Activated CD4-positive, CD25-positive, alpha-beta regulatory T cell treated with anti-CD3 and anti-CD28 coated beads, Interleukin-2, amount 50 U/mL, for 16 hours (primary cell): Measurements from ENCODE around the gene BTG4.

Source experiments
- DNase-seq: peaks from one replicate; pipeline ENCODE4 v3.0.0-alpha.2; 2020; ENCODE audit warnings: low read depth, low spot score

Gene BTG4

DNA sequence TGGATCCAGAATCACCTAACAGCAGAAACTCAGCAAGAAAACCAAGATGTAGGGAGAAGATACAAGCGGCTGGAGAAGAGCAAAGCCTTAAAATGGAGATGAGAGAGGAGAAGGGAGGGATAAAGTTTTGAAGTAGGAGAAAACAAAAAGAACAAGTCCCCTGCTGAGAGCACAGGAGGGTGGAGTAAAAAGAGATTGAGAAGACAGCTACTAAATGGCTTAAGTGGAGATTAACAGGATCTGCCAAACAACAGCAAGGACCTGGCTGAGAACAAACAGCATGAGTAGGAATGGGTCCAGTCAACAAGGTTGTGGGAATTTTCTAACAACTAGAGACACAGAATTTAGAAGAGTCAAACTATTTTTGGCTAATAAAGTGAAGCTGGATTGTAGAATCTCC lies 18.1 kb downstream of the BTG4 start:
- DNase-seq, result no peak

DNA sequence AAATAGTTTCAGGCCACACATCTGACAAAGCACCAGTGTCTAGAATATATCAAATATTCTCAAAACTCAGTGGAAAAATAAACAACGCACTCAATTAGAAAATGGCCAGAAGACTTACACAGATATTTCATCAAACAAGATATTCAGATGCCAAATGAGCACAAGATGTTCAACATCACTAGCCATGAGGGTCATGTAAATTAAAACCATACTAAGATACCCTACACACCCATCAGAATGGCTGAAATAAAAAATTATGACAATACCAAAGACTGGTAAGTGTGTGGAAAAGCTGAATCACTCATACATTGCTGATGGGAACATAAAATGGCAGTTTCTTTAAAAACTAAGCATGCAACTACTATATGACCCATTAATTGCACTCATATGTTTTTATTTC lies 21.7 kb downstream of the BTG4 start:
- no peak for DNase-seq

DNA sequence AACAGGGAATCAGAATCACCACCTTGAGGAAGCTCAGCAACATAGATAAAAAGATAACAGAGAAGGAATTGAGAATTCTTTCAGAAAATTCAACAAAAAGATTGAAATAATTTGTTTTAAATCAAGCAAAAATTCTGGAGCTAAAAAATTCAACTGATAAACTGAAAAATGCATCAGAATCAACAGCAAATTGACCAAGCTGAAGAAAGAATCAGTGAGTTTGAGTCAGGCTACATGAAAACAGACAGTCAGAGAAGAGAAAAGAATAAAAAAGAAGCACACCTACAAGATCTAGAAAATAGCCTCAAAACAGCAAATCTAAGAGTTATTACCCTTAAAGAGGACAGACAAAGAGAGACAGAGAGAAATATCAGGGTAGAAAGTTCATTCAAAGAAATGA lies 28.8 kb downstream of the BTG4 start:
- DNase-seq, result no peak

DNA sequence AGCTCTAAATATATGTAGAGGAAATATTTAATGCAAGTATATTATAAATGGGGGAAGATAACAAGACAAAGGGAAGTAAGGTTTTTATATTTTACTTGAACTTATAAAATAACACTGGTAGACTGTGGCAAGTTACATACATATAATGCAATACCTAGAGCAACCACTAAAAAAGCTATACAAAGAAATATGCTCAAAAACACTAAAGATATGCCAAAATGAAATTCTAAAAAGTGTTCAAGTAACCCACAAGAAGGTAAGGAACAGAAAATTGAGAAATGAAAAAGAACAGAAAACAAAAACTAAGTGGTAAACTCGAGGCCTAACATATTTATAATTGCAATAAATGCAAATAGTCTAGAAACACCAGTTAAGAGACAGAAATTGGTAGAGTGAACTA lies 32.5 kb downstream of the BTG4 start:
- DNase-seq, result no peak

DNA sequence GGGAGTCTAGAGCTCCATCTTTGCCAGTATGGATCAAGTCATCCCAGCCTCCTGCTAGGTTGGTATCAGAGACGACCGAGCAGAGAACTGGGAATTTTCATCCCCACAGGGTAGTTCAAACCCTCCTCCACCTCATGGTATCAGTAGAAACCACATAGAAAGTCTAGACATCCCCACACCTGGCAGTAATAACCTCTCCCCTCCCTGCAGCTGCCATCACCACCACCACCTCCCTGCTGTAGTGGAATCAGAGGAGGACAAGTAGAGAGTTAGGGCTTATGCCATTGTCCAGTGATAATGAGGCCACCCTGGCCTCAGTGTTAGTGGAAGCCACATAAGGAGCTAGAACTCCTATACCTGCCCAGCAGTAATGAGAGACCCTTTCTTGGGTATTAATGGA lies 34.3 kb downstream of the BTG4 start:
- DNase-seq, result no peak

DNA sequence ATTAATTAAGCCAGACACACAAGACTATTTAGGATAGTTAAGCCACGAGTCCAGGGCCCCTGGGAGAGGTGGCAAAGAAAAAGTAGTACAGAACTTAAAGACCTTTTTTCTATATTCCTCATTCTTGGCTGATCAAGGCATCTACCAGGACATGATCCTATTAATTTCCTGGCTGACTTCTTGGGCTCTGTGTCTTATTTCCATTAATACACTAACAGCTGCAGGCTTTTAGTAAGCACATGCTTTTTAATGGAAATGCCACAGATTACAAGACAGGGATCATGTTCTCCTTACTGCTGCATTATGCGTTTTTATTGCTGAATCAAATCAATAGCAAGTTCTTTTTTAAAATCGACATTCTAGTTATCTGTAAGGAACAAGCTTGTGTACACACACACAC lies 35.2 kb downstream of the BTG4 start:
- no peak for DNase-seq

DNA sequence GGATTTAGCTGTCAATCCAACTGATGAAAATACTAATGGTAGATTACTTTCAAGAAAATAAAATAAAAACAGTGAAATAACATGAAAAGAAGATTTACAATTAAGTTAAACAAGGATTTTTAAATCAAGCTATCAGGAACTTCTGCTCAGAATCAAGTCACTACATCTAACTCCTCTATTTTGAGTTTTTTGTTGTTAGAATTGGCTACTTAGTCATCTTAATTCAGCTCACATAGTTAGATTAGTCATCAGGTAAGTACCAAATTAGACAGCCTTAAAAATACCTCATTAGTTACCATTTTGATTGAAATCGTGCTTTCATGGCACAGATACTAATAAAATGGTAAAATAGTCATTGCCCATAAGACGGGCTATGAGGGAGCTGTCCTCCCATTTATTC lies 35.8 kb downstream of the BTG4 start:
- no peak for DNase-seq

DNA sequence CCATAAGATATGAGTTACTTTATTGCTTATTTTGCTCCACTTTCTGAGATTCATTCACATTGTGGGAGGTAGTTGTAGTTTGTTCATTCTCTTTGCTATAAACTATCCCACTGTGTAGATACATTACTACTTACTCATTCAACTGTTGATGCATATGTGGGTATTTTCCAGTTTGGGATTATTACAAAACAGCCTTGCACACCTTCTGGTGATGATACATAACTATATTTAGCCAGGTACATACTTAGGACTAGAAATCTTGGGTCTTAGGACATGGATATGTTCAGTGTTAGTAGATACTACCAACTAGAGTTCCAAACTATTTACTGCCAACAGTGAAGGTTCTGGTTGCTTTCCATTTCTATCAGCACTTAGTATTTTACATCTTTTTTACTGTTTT lies 37.8 kb downstream of the BTG4 start:
- DNase-seq, result no peak

DNA sequence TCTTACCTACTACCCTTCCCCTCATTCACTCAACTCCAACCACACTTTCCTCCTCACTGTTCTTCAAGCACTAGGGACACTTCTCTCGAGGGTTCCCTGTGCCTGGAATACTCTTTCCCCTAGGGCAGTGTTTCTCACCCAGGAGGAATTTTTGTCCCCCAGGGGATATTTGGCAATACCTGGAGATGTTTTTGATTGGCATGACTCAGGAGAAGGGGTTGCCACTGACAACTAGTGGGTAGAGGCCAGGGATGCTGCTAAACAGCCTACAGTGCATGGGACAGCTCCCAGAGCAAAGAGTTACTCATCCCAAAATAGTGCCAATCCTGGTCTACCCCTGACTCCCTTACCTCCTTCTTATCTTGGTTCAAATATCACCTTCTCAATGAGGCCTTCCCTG lies 40.0 kb downstream of the BTG4 start:
- no peak for DNase-seq

DNA sequence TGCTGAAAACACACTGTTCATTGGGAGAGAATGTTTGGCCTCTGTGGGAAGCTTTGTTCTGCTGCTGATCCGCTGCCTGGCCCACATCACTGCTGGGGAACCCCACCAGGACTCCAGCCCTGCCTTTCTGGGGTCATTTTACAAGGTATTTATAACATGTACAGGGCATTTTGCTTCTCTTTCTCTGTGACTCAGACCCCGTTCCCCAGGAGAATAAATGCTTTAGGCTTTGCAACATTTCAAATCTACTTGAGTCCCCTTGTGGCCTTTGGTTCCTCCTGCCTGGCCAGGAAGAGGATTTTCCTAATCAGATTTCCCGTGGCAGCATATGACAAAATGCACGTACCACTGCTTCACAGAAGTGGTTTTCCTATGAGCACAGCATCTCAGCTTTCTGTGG lies 43.0 kb downstream of the BTG4 start:
- DNase-seq, result no peak

DNA sequence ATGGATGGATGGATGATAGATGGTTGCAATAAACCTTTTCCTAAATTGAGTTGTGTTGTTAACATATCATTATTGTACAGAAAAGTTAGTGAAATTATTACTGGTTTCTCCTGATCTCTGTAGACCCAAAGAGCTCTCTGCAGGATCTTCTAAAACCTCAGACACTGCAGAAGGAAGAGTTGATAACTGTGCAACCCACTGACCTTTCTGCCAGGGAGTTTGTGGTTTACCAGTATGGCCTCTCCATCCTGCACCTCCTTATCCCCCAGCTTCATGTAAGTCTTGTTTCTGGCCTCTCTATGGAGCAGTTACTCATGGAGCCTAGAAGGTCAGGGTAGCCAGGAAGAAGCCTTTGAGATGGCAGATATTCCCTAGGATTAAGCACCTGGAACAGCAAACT lies 45.6 kb downstream of the BTG4 start:
- no peak for DNase-seq

DNA sequence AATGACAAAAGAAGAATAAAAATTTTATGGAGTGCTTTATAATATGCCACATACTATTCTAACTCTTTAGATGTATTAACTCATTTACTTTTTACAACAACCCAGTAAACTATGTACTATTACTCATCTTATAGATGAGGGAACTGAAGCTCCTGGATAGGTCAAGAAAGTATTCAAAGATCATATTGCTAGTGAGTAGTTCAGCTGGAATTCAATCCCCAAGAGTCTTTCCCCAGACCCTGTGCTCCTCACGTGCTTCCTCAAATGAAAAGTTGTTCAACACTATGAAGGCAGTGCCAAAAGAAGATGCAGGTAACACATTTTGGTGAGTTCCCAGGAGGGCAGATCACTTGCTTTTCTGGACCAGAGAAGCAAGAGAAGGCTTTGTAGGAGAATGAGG lies 46.8 kb downstream of the BTG4 start:
- no peak for DNase-seq

DNA sequence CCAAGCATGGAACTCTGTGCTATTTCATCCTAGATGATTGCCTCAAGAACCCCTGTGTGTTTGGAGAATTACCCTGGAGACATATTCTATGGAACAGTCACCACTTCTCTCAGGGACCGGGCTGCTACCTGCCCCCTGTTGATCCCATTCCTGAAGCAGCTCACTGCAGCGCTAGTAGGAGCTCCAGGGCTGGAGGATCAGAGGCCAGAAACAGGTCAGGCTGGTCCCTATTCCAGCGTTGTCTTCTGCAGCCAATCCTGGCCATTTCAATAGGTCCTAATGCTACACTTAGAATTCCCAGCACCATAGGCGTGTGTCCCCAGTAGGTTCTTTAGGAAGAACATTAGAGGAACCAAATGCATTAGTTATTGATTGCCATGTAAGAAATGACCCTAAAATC lies 48.9 kb downstream of the BTG4 start:
- no peak for DNase-seq

DNA sequence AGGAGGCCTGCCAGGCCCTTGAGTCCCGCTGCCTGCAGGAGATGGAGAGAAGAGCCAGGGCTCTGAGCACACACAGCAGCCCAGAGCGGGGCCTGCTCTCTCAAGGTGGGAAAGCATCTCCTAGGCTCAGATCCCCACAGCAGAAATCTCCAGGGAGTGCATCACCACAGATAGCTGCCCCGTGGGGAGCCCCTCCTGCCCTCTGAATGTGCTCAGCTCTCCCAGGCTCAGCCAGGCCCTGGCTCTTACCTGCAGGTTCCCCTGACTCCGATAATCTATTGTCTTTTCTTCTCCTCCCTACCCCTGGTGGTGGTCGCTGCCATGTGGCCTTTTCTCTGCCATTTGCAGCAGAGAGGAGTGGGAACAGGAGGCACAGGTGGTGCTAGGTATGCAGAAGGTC lies 49.9 kb downstream of the BTG4 start:
- DNase-seq, result no peak

DNA sequence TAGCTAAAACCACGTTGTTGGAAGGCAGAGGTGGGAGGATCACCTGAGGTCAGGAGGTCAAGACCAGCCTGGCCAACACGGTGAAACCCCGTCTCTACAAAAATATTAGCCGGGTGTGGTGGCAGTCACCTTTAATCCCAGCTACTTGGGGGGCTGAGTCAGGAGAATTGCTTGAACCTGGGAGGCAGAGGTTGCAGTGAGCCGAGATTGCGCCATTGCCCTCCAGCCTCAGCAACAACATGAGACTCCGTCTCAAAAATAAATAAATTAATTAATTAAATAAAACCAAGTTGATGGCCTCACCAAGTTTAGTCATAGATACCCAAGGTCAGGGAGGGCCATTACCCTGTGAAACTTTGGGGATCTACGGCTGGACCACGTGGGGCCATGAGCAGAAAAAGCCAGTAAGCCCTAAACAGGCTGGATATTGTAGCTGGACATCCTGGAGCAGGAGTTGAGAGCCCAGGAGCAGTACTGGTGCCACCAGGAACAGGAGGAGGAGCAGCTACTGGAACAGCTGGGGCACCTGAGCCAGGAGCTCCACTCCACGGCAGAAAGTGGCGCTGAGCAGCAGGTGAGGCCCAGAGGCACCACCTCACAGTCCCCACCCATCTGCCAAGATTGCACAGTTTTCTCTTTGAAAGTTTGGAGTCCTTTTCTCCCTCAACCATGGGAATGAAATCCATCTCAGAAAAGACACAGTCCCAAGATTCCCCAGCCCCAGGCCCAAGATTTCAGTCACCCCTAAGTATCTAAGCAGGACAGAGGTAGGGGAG lies 50.5 kb downstream of the BTG4 start:
- DNase-seq, result no peak

DNA sequence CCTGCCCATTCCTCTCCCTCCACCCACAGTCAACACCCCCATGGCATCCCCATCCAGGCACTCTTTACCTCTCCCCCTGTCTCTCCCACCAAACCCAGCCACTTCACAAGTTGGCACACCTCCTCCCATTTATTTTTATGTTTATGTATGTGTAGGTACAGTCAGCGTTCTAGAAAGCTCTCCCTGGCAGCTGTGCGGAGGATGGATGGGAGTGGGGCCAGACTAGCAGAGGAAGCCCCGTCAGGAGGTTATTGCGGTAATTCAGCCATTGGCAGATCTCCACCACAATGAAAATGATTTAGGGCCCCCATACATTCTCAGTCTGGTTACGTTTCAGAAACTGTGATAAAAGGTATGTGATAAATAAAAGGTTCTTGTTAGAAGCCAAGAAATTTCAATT lies 51.3 kb downstream of the BTG4 start:
- DNase-seq, result no peak

DNA sequence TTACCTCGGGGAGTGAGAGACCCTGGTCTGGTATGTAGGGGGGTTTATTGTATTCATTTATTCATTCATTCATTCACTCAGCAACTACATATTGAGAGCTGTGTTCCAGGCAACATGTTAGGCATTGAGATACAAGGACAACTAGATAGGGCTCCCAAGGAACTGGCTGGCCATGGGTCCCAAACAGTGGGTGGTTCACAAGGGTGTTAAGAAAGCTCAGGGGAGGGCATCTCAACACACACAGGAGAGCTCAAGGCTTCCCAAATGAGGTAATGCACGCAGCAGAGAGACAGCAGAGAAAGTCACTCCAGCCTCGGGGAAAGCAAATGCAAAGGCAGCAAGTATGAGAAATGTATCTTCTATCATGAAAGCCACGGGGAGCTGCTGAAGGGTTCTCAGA lies 51.8 kb downstream of the BTG4 start:
- no peak for DNase-seq

DNA sequence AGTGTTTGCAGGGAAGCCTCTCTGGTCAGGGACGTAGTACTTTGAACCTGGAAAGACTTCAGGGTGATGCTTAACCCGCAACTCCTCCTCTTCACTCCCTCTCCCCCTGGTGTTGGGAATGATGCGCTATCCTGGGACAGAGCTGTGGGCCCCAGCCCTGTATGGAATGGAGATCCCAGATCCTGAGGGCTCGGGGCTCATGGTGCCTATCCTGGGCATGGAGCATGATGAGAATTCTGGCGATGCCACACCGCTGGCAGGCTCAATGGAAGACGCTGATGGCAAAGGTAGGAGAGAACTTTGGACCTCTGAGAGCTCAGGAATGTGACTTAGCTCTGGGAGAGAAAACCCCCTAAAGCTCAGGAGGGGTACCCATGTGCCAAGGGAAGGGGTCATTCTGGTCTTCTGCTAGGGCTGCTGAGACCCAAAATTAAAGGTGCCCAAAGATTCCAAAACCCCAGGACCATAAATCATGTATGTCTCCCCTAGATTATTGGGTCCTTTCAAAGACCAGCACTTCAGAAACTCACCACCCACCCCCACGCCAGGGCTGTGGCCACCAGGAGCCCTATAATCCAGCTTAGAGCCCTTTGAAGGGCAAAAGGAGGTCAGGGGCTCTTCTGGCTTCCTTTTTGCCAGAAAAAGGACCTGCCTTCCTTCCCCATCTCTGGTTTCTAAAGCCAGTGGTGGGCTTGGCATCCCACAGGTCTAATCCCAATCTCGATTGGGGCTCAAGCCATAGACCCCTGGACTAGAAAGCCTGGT lies 52.5 kb downstream of the BTG4 start:
- no peak for DNase-seq

DNA sequence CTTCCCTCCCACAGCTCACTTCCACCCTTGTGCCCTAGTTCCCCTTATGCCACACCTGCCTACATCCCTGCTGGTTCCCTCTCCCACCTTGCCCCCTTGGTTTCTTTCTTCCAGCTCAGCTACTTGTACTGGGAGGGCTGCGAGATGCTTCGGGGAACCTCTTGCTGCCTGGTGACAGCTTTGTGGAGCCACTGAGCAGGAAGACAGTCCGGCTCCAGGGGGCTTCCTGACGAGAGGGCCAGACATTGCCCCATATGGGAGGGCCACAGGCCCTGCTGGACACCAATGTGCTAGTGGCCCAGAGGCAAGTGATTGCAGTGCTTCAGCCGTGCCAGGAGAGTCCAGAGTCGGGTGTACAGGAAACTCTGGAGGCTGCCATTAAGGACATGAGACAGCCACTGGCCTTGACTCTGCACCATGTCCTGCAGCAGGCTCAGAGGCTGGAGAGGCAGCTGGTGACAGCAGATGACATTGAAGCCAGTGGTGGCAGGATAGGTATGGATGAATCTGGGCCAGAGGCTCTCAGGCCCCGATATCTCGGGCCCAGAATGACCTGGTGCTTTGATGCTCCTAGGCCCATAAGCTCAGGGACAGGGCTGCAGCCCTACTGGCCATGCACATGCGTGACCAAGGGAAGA lies 54.3 kb downstream of the BTG4 start:
- no peak for DNase-seq

DNA sequence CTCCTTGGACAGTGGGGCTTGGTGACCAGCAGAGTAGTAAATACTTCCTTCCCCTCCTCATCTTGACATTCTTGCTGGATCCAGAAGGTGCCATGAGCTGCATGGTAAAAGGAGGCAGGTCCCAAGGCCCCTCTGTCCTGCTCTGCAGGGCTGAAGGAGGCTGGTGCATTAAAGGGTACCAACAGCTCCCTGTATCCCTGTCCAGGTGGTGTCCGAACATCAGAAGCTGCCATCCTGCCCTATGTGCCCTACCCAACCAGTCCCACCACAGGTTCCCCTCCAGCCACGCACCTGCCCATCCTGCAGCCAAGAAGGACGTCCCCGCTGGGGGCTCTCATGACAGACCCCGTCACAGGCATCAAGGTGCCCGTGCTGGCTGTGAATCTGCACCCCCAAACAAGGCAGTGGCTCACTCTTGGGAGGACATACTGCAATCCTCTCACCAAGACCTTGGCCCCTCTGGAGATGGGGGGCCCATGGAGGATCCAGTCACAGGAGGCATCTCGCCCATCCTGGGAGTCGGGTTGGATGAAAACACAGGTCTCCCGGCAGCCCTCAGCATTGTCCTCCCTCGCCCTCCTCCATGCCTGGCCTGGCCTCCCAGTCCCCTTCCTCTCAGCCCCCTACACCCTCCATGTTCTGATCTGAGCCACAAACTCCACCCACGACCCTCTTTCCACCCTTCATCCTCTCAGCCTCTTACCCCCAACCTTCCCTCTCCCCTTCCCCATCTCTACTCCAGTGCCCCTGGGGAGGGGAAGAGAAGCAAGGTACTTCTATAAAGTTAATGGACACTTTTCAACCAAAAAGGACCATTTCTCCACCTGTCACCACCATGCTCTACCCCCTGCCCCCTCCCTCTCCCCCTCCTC lies 55.1 kb downstream of the BTG4 start:
- DNase-seq, result no peak

DNA sequence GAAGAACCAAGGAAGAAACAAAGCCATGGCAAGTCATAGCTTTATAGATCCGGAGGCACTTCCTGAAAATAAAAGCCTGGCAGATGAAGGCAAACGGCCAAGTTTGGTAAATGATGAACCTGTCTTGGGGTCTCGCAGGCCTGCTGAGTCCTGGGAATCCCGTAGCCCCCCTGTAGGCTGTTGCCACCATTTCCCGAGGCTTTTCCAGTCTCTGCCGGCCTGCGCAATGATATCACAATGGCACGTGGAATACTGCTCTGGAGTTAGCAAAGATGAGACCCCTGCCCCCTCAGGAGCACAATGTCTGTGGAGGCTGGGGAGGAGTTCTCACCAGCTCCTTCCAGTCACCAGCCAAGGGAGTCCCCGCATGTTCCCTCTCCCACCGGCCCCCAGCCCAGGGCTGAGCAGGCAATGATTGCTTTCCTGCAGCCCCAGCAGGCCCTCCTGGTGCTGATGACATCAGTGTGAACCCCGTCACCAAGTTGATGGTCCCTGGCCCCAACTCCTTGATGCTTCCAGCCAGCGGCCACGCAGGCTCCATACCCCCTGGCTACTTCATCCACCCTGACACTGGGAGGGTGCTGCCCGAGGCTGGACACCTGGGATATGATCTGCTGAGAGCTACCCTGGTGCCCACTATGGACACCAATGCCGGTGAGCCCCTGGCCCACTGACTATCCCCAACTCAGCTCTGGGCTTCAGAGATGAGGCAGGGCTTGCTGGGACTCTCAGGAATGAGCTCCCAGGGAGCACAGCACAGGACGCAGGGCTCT lies 55.9 kb downstream of the BTG4 start:
- DNase-seq, result no peak
